GM12878 (cell line): Measurements from ENCODE around the gene WWOX. TPM values are rescaled to one million over a fixed set of nuclear protein-coding genes. Genes with fewer than 3 reads are reported as not detected.

Experiments
- ATAC-seq: fragments of 200-7000 bp; cut with Tn5 transposase; 3 replicates; pipeline ENCODE4 v1.9.1; 2020; ENCODE audit warnings: mild to moderate bottlenecking, moderate library complexity
- BruUV-seq: library from RNA; stranded (reverse); fragments of 400-500 nt; replicated peaks from 2 replicates; lab custom pipeline; 2021; lab: Mats Ljungman, UMichigan
- CTCF ChIA-PET: fragments of 300-600 bp; sonication (Branson Sonifier 250); formaldehyde crosslinking; extraction: SDS; loops from one replicate; lab custom pipeline; 2021; ENCODE audit warnings: inconsistent platforms; lab: Yijun Ruan, JAX
- POLR2A ChIA-PET: fragments of 350-600 bp; formaldehyde crosslinking; extraction: SDS; loops from one replicate; lab custom pipeline; 2021; ENCODE audit warnings: inconsistent platforms; lab: Charles Lee
- RAD21 ChIA-PET: fragments of 300-600 bp; sonication (Branson Sonifier 250); formaldehyde crosslinking; loops from one replicate; lab custom pipeline; 2023; ENCODE audit warnings: antibody characterized with exemption; ENCODE audit not compliant: unreplicated experiment; lab: Charles Lee
- SMC1A ChIA-PET: fragments of 300-600 bp; sonication (Branson Sonifier 250); formaldehyde crosslinking; loops from one replicate; lab custom pipeline; 2023; ENCODE audit not compliant: unreplicated experiment, uncharacterized antibody; lab: Charles Lee
- DNase-seq: peaks from one replicate; pipeline ENCODE4 v3.0.0-alpha.2; 2011; ENCODE audit warnings: low read depth, low spot score
- FAIRE-seq: peaks from 3 replicates; lab custom pipeline; 2011; peaks lifted over from hg19 to GRCh38; lab: Jason Lieb, UNC
- H2AFZ ChIP-seq: 2 replicates; pipeline ENCODE4 v1.6.0; 2011; ENCODE audit warnings: low read depth, low read length, control low read depth; ENCODE audit not compliant: control insufficient read depth
- H3K27ac ChIP-seq: 2 replicates; pipeline ENCODE4 v1.5.1; 2011; ENCODE audit warnings: control low read depth; ENCODE audit not compliant: control insufficient read depth, insufficient read depth
- H3K27me3 ChIP-seq, 2 experiments: replicated peaks in 1 of 2; 2 replicates each; pipeline versions ENCODE4 v1.6.0 to v1.6.1; 2011; ENCODE audit warnings: low read length in 1 of 2; ENCODE audit not compliant: control insufficient read depth in 2 of 2, insufficient read depth in 2 of 2
- H3K36me3 ChIP-seq, 2 experiments: 2 replicates each; pipeline ENCODE4 v1.5.1; 2011; ENCODE audit warnings: low read length in 1 of 2; ENCODE audit not compliant: control insufficient read depth in 2 of 2, insufficient read depth in 2 of 2
- H3K4me1 ChIP-seq: 2 replicates; pipeline ENCODE4 v1.6.1; 2011; ENCODE audit warnings: mild to moderate bottlenecking, low read length, moderate library complexity, mixed read lengths; ENCODE audit not compliant: control insufficient read depth, insufficient read depth
- H3K4me2 ChIP-seq: 2 replicates; pipeline ENCODE4 v1.6.0; 2011; ENCODE audit warnings: control low read depth; ENCODE audit not compliant: control insufficient read depth, insufficient read depth
- H3K4me3 ChIP-seq: fragments of 200-600 bp; sonication (generic); 2 replicates; pipeline ENCODE4 v1.5.1; 2016
- H3K79me2 ChIP-seq: 2 replicates; pipeline ENCODE4 v1.6.0; 2011; ENCODE audit warnings: low read length; ENCODE audit not compliant: control insufficient read depth, insufficient read depth
- H3K9ac ChIP-seq: 2 replicates; pipeline ENCODE4 v1.8.0; 2011; ENCODE audit warnings: low read length, control low read depth, mixed read lengths; ENCODE audit not compliant: control insufficient read depth, insufficient read depth
- H3K9me3 ChIP-seq: replicated peaks from 3 replicates; pipeline ENCODE4 v1.5.1; 2011; ENCODE audit warnings: mild to moderate bottlenecking, low read length; ENCODE audit not compliant: control insufficient read depth, insufficient read depth
- H4K20me1 ChIP-seq: 2 replicates; pipeline ENCODE4 v1.6.0; 2011; ENCODE audit not compliant: control insufficient read depth, insufficient read depth
- BCLAF1 ChIP-seq: fragments of 450-650 bp; IDR thresholded peaks from 2 replicates; pipeline ENCODE4 v1.6.1; 2017; ENCODE audit warnings: antibody characterized with exemption, mild to moderate bottlenecking, moderate library complexity
- BRCA1 ChIP-seq: IDR thresholded peaks from 2 replicates; pipeline ENCODE4 v1.6.1; 2011; ENCODE audit warnings: low read depth, low read length, improper control_type of control experiment
- CBFB ChIP-seq: IDR thresholded peaks from 2 replicates; pipeline ENCODE4 v1.6.1; 2016; ENCODE audit warnings: antibody characterized with exemption, low read depth
- CBX5 ChIP-seq: sonication (generic); IDR thresholded peaks from 2 replicates; pipeline ENCODE4 v1.6.1; 2016; ENCODE audit warnings: low read depth, moderate library complexity, mild to moderate bottlenecking, inconsistent platforms
- CHD2 ChIP-seq: IDR thresholded peaks from 2 replicates; pipeline ENCODE4 v1.6.1; 2011; ENCODE audit warnings: low read depth, low read length, improper control_type of control experiment, borderline replicate concordance
- E4F1 ChIP-seq: fragments of 450-650 bp; IDR thresholded peaks from 2 replicates; pipeline ENCODE4 v1.6.1; 2018; ENCODE audit warnings: borderline replicate concordance, mild to moderate bottlenecking; ENCODE audit not compliant: partially characterized antibody
- LARP7 ChIP-seq: fragments of 450-650 bp; IDR thresholded peaks from 2 replicates; pipeline ENCODE4 v1.6.1; 2017; ENCODE audit warnings: mild to moderate bottlenecking
- MAX ChIP-seq: IDR thresholded peaks from 2 replicates; pipeline ENCODE4 v1.6.1; 2012; ENCODE audit warnings: low read depth, low read length, improper control_type of control experiment
- MEF2A ChIP-seq: IDR thresholded peaks from 2 replicates; pipeline ENCODE4 v1.6.1; 2011; ENCODE audit warnings: low read depth, mild to moderate bottlenecking, low read length, moderate library complexity; ENCODE audit not compliant: insufficient read depth
- MEF2B ChIP-seq: fragments of 450-650 bp; IDR thresholded peaks from 2 replicates; pipeline ENCODE4 v1.6.1; 2018; ENCODE audit warnings: mild to moderate bottlenecking, moderate library complexity; ENCODE audit not compliant: partially characterized antibody, poor library complexity, severe bottlenecking
- NKRF ChIP-seq: fragments of 450-650 bp; conservative IDR thresholded peaks from 2 replicates; pipeline ENCODE4 v1.6.1; 2017; ENCODE audit warnings: mild to moderate bottlenecking, moderate library complexity
- PAX5 ChIP-seq: IDR thresholded peaks from 2 replicates; pipeline ENCODE4 v1.6.1; 2011; ENCODE audit warnings: low read depth, low read length, borderline replicate concordance
- RCOR1 ChIP-seq: conservative IDR thresholded peaks from 2 replicates; pipeline ENCODE4 v1.6.1; 2012; ENCODE audit warnings: low read depth, low read length, improper control_type of control experiment
- SMAD5 ChIP-seq: IDR thresholded peaks from 2 replicates; pipeline ENCODE4 v1.6.1; 2016; ENCODE audit warnings: antibody characterized with exemption, low read depth
- SMC3 ChIP-seq: IDR thresholded peaks from 2 replicates; pipeline ENCODE4 v1.6.1; 2011; ENCODE audit warnings: low read length, improper control_type of control experiment, borderline replicate concordance
- TCF12 ChIP-seq: IDR thresholded peaks from 2 replicates; pipeline ENCODE4 v1.6.1; 2011; ENCODE audit warnings: low read depth, mild to moderate bottlenecking, low read length
- ZNF274 ChIP-seq: IDR thresholded peaks from one replicate; pipeline ENCODE4 v1.8.0; 2011; ENCODE audit not compliant: insufficient read length, insufficient read depth
- WGBS: methylation state at CpG from one replicate; pipeline ENCODE4 v1.1.6; 2016; ENCODE audit warnings: low lambda C conversion rate; ENCODE audit not compliant: insufficient replicate concordance, insufficient coverage; ENCODE audit errors: missing lambda C conversion rate; 5-methylcytosine and 5-hydroxymethylcytosine counted together
- in situ Hi-C: fragments of 300-500 bp; cut with MboI; formaldehyde crosslinking; loops from 9 replicates; pipeline ENCODE4 v1.14.3; 2018; ENCODE audit warnings: mixed read lengths
- intact Hi-C: fragments of 100-400 bp; cut with micrococcal nuclease; formaldehyde crosslinking; loops from one replicate; pipeline ENCODE4 v1.14.2; 2022; ENCODE audit not compliant: unreplicated experiment
- polyA plus RNA-seq, 11 experiments: library from polyadenylated mRNA; depleted of rRNA in 4 of 11; unstranded in 6 of 11; stranded (reverse) in 5 of 11; fragments of >200 nt; fragmentation: Nextera tagmentation in 4 of 11; fragmentation: Illumina TruSeq in 1 of 11; extraction: Ambion mirVana in 4 of 11; extraction: Trizol in 1 of 11; gene quantifications; 1 replicate in 1 of 11; 2 replicates in 10 of 11; pipeline versions ENCODE4 v1.2.1 to v1.2.3, GENCODE V29; 2011 to 2016; ENCODE audit warnings: inconsistent platforms in 2 of 11, missing spikeins in 2 of 11, low read depth in 1 of 11
- total RNA-seq, 4 experiments: library from RNA; depleted of rRNA in 3 of 4; stranded (reverse); fragments of >200 nt in 3 of 4; fragmentation: Illumina TruSeq in 1 of 4; extraction: Trizol in 1 of 4; gene quantifications; 2 replicates each; pipeline versions ENCODE4 v1.2.1 to v1.2.3, GENCODE V29; 2013 to 2021

The WWOX gene
- total and polyA plus RNA-seq, 10 of the 15 experiments (the other 5 are each of a cell fraction or from before 2014, with no cell fraction given) = 2.8 to 24.4 (median 17.8) TPM

- intact Hi-C loops (no loop called here), in situ Hi-C loops (no loop called here)
- Histone ChIP-seq H3K79me2 (no peaks in the 10 kb centered on the region), H4K20me1 (no peaks in the 10 kb centered on the region), H2AFZ (no peak overlapping the region), H3K4me3 (no peak overlapping the region), H3K4me2 (no peak overlapping the region), H3K9me3 (no peaks in the 10 kb centered on the region), H3K9ac (no peak overlapping the region), H3K27me3 (no peaks in the 10 kb centered on the region), H3K27ac (no peak overlapping the region), H3K4me1 (no peaks in the 10 kb centered on the region), H3K36me3 (no peaks in the 10 kb centered on the region)
- ATAC-seq (no peak), FAIRE-seq (no peak), DNase-seq (no peak)
- ChIA-PET CTCF (no interaction called here), RAD21 (no interaction called here), POLR2A (no interaction called here), SMC1A (no interaction called here)
- whole genome bisulfite sequencing = 13% methylated on average over 3 of the region's 3 CpGs
- no peak for TF ChIP-seq CBX5
- no peak for TF ChIP-seq SMC3
- TF ChIP-seq E4F1 = no peak
- TF ChIP-seq MEF2B = no peak
- TF ChIP-seq TCF12 = no peak
- no peak for TF ChIP-seq ZNF274
- TF ChIP-seq LARP7 = no peak
- TF ChIP-seq BRCA1 = no peak
- TF ChIP-seq MAX = no peak
- TF ChIP-seq PAX5 = no peak
- no peak for TF ChIP-seq RCOR1
- no peak for TF ChIP-seq NKRF
- TF ChIP-seq SMAD5 = no peak
- TF ChIP-seq MEF2A = no peak
- no peak for TF ChIP-seq CHD2
- no peak for TF ChIP-seq CBFB
- TF ChIP-seq BCLAF1 = no peak
- BruUV-seq = no TSS peak
Observed at GRCh38 chr16:78592111-78592510, 492.7 kb downstream of the WWOX start.
